Keratinocyte (primary cell): ENCODE results near the gene PHF12.

ENCODE experiments used
- EZH2 ChIP-seq: IDR thresholded peaks from one replicate; pipeline ENCODE4 v1.6.1; 2012; ENCODE audit warnings: inconsistent platforms, mild to moderate bottlenecking, low read length, moderate library complexity
- TF ChIP-seq, protein P1 (sequence below), 3 experiments: IDR thresholded peaks in 1 of 3; conservative IDR thresholded peaks in 1 of 3; optimal IDR thresholded peaks in 1 of 3; 2 replicates in 2 of 3; 3 replicates in 1 of 3; pipeline versions ENCODE3 to v1.5.1; 2011; ENCODE audit warnings: low read length in 3 of 3, mild to moderate bottlenecking in 3 of 3, moderate library complexity in 2 of 3, control low read depth in 1 of 3, inconsistent platforms in 1 of 3; ENCODE audit not compliant: insufficient read depth in 2 of 3; ENCODE audit errors: extremely low read depth in 1 of 3

DNA sequence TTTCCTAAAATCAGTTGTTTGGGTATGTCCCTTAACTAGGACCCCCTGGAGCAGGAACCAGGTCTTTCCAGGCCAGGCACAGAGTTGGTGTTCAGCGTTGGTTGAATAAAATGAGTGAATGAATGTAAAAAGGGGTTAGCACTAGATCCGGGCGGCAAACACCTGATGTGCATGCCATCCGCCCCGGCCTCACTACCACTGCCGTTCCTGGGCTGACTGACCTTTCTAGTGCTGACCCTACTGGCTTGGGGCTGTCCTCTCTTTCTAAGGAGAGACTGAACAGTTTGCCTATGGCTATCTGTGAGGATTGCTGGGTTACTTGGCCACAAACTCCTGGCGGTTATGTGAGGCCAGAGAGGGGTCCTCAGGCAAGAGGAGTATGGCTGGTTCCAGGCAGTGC lies 10.1 kb upstream of the PHF12 start:
- TF ChIP-seq, protein P1, sequence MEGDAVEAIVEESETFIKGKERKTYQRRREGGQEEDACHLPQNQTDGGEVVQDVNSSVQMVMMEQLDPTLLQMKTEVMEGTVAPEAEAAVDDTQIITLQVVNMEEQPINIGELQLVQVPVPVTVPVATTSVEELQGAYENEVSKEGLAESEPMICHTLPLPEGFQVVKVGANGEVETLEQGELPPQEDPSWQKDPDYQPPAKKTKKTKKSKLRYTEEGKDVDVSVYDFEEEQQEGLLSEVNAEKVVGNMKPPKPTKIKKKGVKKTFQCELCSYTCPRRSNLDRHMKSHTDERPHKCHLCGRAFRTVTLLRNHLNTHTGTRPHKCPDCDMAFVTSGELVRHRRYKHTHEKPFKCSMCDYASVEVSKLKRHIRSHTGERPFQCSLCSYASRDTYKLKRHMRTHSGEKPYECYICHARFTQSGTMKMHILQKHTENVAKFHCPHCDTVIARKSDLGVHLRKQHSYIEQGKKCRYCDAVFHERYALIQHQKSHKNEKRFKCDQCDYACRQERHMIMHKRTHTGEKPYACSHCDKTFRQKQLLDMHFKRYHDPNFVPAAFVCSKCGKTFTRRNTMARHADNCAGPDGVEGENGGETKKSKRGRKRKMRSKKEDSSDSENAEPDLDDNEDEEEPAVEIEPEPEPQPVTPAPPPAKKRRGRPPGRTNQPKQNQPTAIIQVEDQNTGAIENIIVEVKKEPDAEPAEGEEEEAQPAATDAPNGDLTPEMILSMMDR (optimal IDR thresholded peaks at IDR 0.05 in 1 of 3, IDR thresholded peaks at IDR 0.05 in 1 of 3, conservative IDR thresholded peaks at IDR 0.05 in 1 of 3; ENCODE audit: extremely low read depth in 1 of 3, insufficient read depth in 2 of 3, low read length in 3 of 3), result no peak
- TF ChIP-seq EZH2, result no peak
